Measurements from ENCODE around the gene SHC2. TPM values are rescaled to one million over a fixed set of nuclear protein-coding genes. Genes with fewer than 3 reads are reported as not detected.

SHC2 gene
- total RNA-seq, 1 experiment from 2014 or later: 16.6 TPM

DNA sequence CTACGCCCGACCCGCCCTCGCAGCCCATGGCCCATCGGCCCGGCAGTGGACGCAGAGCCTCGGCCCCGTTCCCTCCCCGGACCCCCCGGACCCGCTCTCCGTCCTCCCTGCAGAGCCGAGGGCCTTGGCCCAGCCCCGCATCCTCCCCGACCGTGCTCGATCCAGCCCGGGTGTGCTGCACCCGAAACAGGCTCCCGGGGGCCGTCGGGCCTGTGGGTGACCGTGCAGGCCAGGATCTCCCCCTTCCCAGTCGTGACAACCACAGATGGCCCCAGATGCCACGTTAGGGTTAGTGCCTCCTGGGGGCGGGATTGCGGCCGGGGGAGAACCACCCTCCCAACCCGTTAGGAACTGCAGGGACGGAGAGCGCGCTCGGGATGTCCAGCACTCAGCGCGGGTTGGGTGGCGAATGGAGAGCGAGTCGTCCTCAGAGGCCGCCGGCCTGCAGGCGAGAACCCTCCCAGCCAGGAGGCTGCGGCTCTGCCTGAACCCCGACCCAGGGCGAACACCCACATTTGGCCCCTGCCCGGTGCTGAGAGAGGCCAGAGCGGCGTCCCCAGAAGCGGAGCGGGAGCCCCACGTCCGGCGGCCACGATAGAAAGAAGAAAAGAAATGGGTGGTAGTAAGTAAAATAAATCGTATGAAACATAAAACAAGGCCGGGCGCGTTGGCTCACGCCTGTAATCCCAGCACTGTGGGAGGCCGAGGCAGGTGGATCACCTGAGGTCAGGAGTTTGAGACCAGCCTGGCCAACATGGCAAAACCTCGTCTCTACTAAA is 28.8 kb upstream of the SHC2 start:
- Mint-ChIP-seq H3K36me3 (ENCODE audit: insufficient read depth in 1 of 3, low read depth in 3 of 3) (no peaks in the 10 kb centered on the region), H3K4me3 (peak overlapping the region; percentile 78 to 85), H3K4me1 (peaks cover 16 to 35% of the 10 kb centered on the region in 2 experiments), H3K27me3 (ENCODE audit: low read depth) (peaks cover 19% of the 10 kb centered on the region), H3K27ac (peak overlapping the region in 2 of 3 experiments; percentile 62 to 68; a peak in 2 of 7 replicates), H3K9me3 (peaks cover 3 to 4% of the 10 kb centered on the region in 2 experiments; a peak in 2 of 5 replicates)
- Histone ChIP-seq H2BK120ac (ENCODE audit: low read depth, low read length, poor library complexity, severe bottlenecking) (no peak overlapping the region), H3K23me2 (ENCODE audit: insufficient read length, low read depth, low read length, poor library complexity, severe bottlenecking) (peaks cover 4% of the 10 kb centered on the region), H4K5ac (ENCODE audit: insufficient read length, low read depth, low read length) (no peak overlapping the region), H3K79me1 (ENCODE audit: insufficient read depth, low read depth, low read length, poor library complexity, severe bottlenecking) (no peaks in the 10 kb centered on the region), H2AFZ (ENCODE audit: low read length) (no peak overlapping the region), H3K23ac (ENCODE audit: insufficient read length, low read depth, low read length) (no peak overlapping the region), H3K27me3 (ENCODE audit: insufficient read depth, low read length) (no peaks in the 10 kb centered on the region), H3T11ph (ENCODE audit: low read length) (no peak overlapping the region), H3K4ac (ENCODE audit: low read depth, low read length) (no peak overlapping the region), H3K4me1 (ENCODE audit: insufficient read depth, low read length) (no peaks in the 10 kb centered on the region; the same call in 1 of the 2 replicates), H3K18ac (ENCODE audit: insufficient read length, low read depth, low read length) (no peak overlapping the region), H3K79me2 (ENCODE audit: insufficient read depth, low read length) (no peaks in the 10 kb centered on the region), H3K9ac (ENCODE audit: extremely low read depth, insufficient read length, low read length) (no peak overlapping the region), H2BK12ac (ENCODE audit: insufficient read length, low read depth, low read length) (no peak overlapping the region), H4K91ac (ENCODE audit: insufficient read length, low read depth, low read length) (no peak overlapping the region), H3K4me2 (ENCODE audit: insufficient read depth, insufficient read length, low read length) (peak overlapping the region; percentile 10), H3K27ac (ENCODE audit: insufficient read length, low read depth, low read length) (no peak overlapping the region), H2BK15ac (ENCODE audit: low read depth, low read length) (no peak overlapping the region), H2BK20ac (ENCODE audit: low read depth, low read length, poor library complexity, severe bottlenecking) (no peak overlapping the region), H3K56ac (ENCODE audit: insufficient read length, low read depth, low read length) (no peak overlapping the region), H4K20me1 (ENCODE audit: control insufficient read depth, insufficient read depth, insufficient read length) (peaks cover 4% of the 10 kb centered on the region), H3K9me3 (ENCODE audit: control insufficient read depth, low read depth, low read length) (no peaks in the 10 kb centered on the region), H4K8ac (replicated peaks; ENCODE audit: insufficient read length, low read depth, low read length) (no peak overlapping the region), H2AK5ac (ENCODE audit: insufficient read length, low read length) (no peak overlapping the region), H3K14ac (ENCODE audit: insufficient read depth, low read length) (no peak overlapping the region; the same call in 1 of the 2 replicates), H2BK5ac (ENCODE audit: insufficient read length, low read length) (no peak overlapping the region)
- WGBS (ENCODE audit: extremely low coverage, insufficient read length, low lambda C conversion rate): no CpG with 5 or more reads among the region's 61 CpGs
- DNase-seq: peak; percentile 64
- TF ChIP-seq, protein P1, sequence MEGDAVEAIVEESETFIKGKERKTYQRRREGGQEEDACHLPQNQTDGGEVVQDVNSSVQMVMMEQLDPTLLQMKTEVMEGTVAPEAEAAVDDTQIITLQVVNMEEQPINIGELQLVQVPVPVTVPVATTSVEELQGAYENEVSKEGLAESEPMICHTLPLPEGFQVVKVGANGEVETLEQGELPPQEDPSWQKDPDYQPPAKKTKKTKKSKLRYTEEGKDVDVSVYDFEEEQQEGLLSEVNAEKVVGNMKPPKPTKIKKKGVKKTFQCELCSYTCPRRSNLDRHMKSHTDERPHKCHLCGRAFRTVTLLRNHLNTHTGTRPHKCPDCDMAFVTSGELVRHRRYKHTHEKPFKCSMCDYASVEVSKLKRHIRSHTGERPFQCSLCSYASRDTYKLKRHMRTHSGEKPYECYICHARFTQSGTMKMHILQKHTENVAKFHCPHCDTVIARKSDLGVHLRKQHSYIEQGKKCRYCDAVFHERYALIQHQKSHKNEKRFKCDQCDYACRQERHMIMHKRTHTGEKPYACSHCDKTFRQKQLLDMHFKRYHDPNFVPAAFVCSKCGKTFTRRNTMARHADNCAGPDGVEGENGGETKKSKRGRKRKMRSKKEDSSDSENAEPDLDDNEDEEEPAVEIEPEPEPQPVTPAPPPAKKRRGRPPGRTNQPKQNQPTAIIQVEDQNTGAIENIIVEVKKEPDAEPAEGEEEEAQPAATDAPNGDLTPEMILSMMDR (conservative IDR thresholded peaks at IDR 0.05): no peak
